GM12878 (cell line): ENCODE measurements around the gene MGAT5. TPM values are rescaled to one million over a fixed set of nuclear protein-coding genes. Genes with fewer than 3 reads are reported as not detected.

Experiments
- ATAC-seq: fragments of 200-7000 bp; cut with Tn5 transposase; 3 replicates; pipeline ENCODE4 v1.9.1; 2020; ENCODE audit warnings: mild to moderate bottlenecking, moderate library complexity
- BruUV-seq: library from RNA; stranded (reverse); fragments of 400-500 nt; replicated peaks from 2 replicates; lab custom pipeline; 2021; lab: Mats Ljungman, UMichigan
- CTCF ChIA-PET: fragments of 300-600 bp; sonication (Branson Sonifier 250); formaldehyde crosslinking; extraction: SDS; loops from one replicate; lab custom pipeline; 2021; ENCODE audit warnings: inconsistent platforms; lab: Yijun Ruan, JAX
- POLR2A ChIA-PET: fragments of 350-600 bp; formaldehyde crosslinking; extraction: SDS; loops from one replicate; lab custom pipeline; 2021; ENCODE audit warnings: inconsistent platforms; lab: Charles Lee
- RAD21 ChIA-PET: fragments of 300-600 bp; sonication (Branson Sonifier 250); formaldehyde crosslinking; loops from one replicate; lab custom pipeline; 2023; ENCODE audit warnings: antibody characterized with exemption; ENCODE audit not compliant: unreplicated experiment; lab: Charles Lee
- SMC1A ChIA-PET: fragments of 300-600 bp; sonication (Branson Sonifier 250); formaldehyde crosslinking; loops from one replicate; lab custom pipeline; 2023; ENCODE audit not compliant: unreplicated experiment, uncharacterized antibody; lab: Charles Lee
- DNase-seq: peaks from one replicate; pipeline ENCODE4 v3.0.0-alpha.2; 2011; ENCODE audit warnings: low read depth, low spot score
- FAIRE-seq: peaks from 3 replicates; lab custom pipeline; 2011; peaks lifted over from hg19 to GRCh38; lab: Jason Lieb, UNC
- H2AFZ ChIP-seq: 2 replicates; pipeline ENCODE4 v1.6.0; 2011; ENCODE audit warnings: low read depth, low read length, control low read depth; ENCODE audit not compliant: control insufficient read depth
- H3K27ac ChIP-seq: 2 replicates; pipeline ENCODE4 v1.5.1; 2011; ENCODE audit warnings: control low read depth; ENCODE audit not compliant: control insufficient read depth, insufficient read depth
- H3K27me3 ChIP-seq, 2 experiments: replicated peaks in 1 of 2; 2 replicates each; pipeline versions ENCODE4 v1.6.0 to v1.6.1; 2011; ENCODE audit warnings: low read length in 1 of 2; ENCODE audit not compliant: control insufficient read depth in 2 of 2, insufficient read depth in 2 of 2
- H3K36me3 ChIP-seq, 2 experiments: 2 replicates each; pipeline ENCODE4 v1.5.1; 2011; ENCODE audit warnings: low read length in 1 of 2; ENCODE audit not compliant: control insufficient read depth in 2 of 2, insufficient read depth in 2 of 2
- H3K4me1 ChIP-seq: 2 replicates; pipeline ENCODE4 v1.6.1; 2011; ENCODE audit warnings: mild to moderate bottlenecking, low read length, moderate library complexity, mixed read lengths; ENCODE audit not compliant: control insufficient read depth, insufficient read depth
- H3K4me2 ChIP-seq: 2 replicates; pipeline ENCODE4 v1.6.0; 2011; ENCODE audit warnings: control low read depth; ENCODE audit not compliant: control insufficient read depth, insufficient read depth
- H3K4me3 ChIP-seq: fragments of 200-600 bp; sonication (generic); 2 replicates; pipeline ENCODE4 v1.5.1; 2016
- H3K79me2 ChIP-seq: 2 replicates; pipeline ENCODE4 v1.6.0; 2011; ENCODE audit warnings: low read length; ENCODE audit not compliant: control insufficient read depth, insufficient read depth
- H3K9ac ChIP-seq: 2 replicates; pipeline ENCODE4 v1.8.0; 2011; ENCODE audit warnings: low read length, control low read depth, mixed read lengths; ENCODE audit not compliant: control insufficient read depth, insufficient read depth
- H3K9me3 ChIP-seq: replicated peaks from 3 replicates; pipeline ENCODE4 v1.5.1; 2011; ENCODE audit warnings: mild to moderate bottlenecking, low read length; ENCODE audit not compliant: control insufficient read depth, insufficient read depth
- H4K20me1 ChIP-seq: 2 replicates; pipeline ENCODE4 v1.6.0; 2011; ENCODE audit not compliant: control insufficient read depth, insufficient read depth
- BCLAF1 ChIP-seq: fragments of 450-650 bp; IDR thresholded peaks from 2 replicates; pipeline ENCODE4 v1.6.1; 2017; ENCODE audit warnings: antibody characterized with exemption, mild to moderate bottlenecking, moderate library complexity
- CBFB ChIP-seq: IDR thresholded peaks from 2 replicates; pipeline ENCODE4 v1.6.1; 2016; ENCODE audit warnings: antibody characterized with exemption, low read depth
- HSF1 ChIP-seq: fragments of 150-350 bp; IDR thresholded peaks from 2 replicates; pipeline ENCODE4 v1.6.1; 2014; ENCODE audit warnings: mild to moderate bottlenecking, low read depth, low read length
- MYC ChIP-seq: IDR thresholded peaks from 2 replicates; pipeline ENCODE4 v1.6.1; 2011; ENCODE audit warnings: mild to moderate bottlenecking, low read length, moderate library complexity, inconsistent platforms; ENCODE audit not compliant: insufficient read depth, insufficient replicate concordance, insufficient read length, severe bottlenecking
- REST ChIP-seq: IDR thresholded peaks from 2 replicates; pipeline ENCODE4 v1.6.1; 2012; ENCODE audit warnings: mild to moderate bottlenecking, low read depth, low read length
- RFX5 ChIP-seq: IDR thresholded peaks from 2 replicates; pipeline ENCODE4 v1.6.1; 2011; ENCODE audit warnings: low read depth, low read length, improper control_type of control experiment
- STAT1 ChIP-seq: fragments of 450-650 bp; conservative IDR thresholded peaks from 2 replicates; pipeline ENCODE4 v1.6.1; 2014; ENCODE audit warnings: antibody characterized with exemption, mild to moderate bottlenecking
- ZNF384 ChIP-seq: IDR thresholded peaks from 2 replicates; pipeline ENCODE4 v1.6.1; 2012; ENCODE audit warnings: low read depth, mild to moderate bottlenecking, low read length, improper control_type of control experiment, borderline replicate concordance
- WGBS: methylation state at CpG from one replicate; pipeline ENCODE4 v1.1.6; 2016; ENCODE audit warnings: low lambda C conversion rate; ENCODE audit not compliant: insufficient replicate concordance, insufficient coverage; ENCODE audit errors: missing lambda C conversion rate; 5-methylcytosine and 5-hydroxymethylcytosine counted together
- in situ Hi-C: fragments of 300-500 bp; cut with MboI; formaldehyde crosslinking; loops from 9 replicates; pipeline ENCODE4 v1.14.3; 2018; ENCODE audit warnings: mixed read lengths
- intact Hi-C: fragments of 100-400 bp; cut with micrococcal nuclease; formaldehyde crosslinking; loops from one replicate; pipeline ENCODE4 v1.14.2; 2022; ENCODE audit not compliant: unreplicated experiment
- polyA plus RNA-seq, 11 experiments: library from polyadenylated mRNA; depleted of rRNA in 4 of 11; unstranded in 6 of 11; stranded (reverse) in 5 of 11; fragments of >200 nt; fragmentation: Nextera tagmentation in 4 of 11; fragmentation: Illumina TruSeq in 1 of 11; extraction: Ambion mirVana in 4 of 11; extraction: Trizol in 1 of 11; gene quantifications; 1 replicate in 1 of 11; 2 replicates in 10 of 11; pipeline versions ENCODE4 v1.2.1 to v1.2.3, GENCODE V29; 2011 to 2016; ENCODE audit warnings: inconsistent platforms in 2 of 11, missing spikeins in 2 of 11, low read depth in 1 of 11
- total RNA-seq, 4 experiments: library from RNA; depleted of rRNA in 3 of 4; stranded (reverse); fragments of >200 nt in 3 of 4; fragmentation: Illumina TruSeq in 1 of 4; extraction: Trizol in 1 of 4; gene quantifications; 2 replicates each; pipeline versions ENCODE4 v1.2.1 to v1.2.3, GENCODE V29; 2013 to 2021
- TF ChIP-seq, protein P1 (sequence below): fragments of 450-650 bp; IDR thresholded peaks from 2 replicates; pipeline ENCODE4 v1.6.1; 2016; ENCODE audit warnings: mild to moderate bottlenecking

The MGAT5 gene
- total and polyA plus RNA-seq, 10 of the 15 experiments (the other 5 are each of a cell fraction or from before 2014, with no cell fraction given) = 4.9 to 104 (median 36.2) TPM

- TF ChIP-seq, protein P1, sequence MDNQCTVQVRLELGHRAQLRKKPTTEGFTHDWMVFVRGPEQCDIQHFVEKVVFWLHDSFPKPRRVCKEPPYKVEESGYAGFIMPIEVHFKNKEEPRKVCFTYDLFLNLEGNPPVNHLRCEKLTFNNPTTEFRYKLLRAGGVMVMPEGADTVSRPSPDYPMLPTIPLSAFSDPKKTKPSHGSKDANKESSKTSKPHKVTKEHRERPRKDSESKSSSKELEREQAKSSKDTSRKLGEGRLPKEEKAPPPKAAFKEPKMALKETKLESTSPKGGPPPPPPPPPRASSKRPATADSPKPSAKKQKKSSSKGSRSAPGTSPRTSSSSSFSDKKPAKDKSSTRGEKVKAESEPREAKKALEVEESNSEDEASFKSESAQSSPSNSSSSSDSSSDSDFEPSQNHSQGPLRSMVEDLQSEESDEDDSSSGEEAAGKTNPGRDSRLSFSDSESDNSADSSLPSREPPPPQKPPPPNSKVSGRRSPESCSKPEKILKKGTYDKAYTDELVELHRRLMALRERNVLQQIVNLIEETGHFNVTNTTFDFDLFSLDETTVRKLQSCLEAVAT = no peak
- TF ChIP-seq REST (no peak), ZNF384 (no peak), CBFB (no peak), STAT1 (no peak), MYC (no peak)
Measured at GRCh38 chr2:134489732-134490384, 236.0 kb downstream of the MGAT5 start (continued).

- H3K9me3 ChIP-seq = no peaks in the 10 kb centered on the region
- H3K4me2 ChIP-seq = no peak overlapping the region
- H3K79me2 ChIP-seq = no peaks in the 10 kb centered on the region
- intact Hi-C loops (no loop called here), in situ Hi-C loops (no loop called here)
- ChIA-PET SMC1A (interaction anchor here (1.1 kb wide), 1 partner anchor 11 kb away, joined by 3 read pairs; no protein-coding TSS in a partner anchor), RAD21 (no interaction called here), POLR2A (no interaction called here), CTCF (no interaction called here)
- no peak overlapping the region for H2AFZ ChIP-seq
- no peak overlapping the region for H3K4me3 ChIP-seq
- no peaks in the 10 kb centered on the region for H3K4me1 ChIP-seq
- 25% methylated on average over 4 of the region's 4 CpGs for WGBS
- peaks cover 0 to 3% of the 10 kb centered on the region in 2 experiments; a peak in 2 of 4 replicates for H3K27me3 ChIP-seq
- DNase-seq (no peak), ATAC-seq (no peak), FAIRE-seq (no peak)
- BruUV-seq = no TSS peak
- no peak overlapping the region for H3K9ac ChIP-seq
- H3K36me3 ChIP-seq = no peaks in the 10 kb centered on the region
- H3K27ac ChIP-seq = no peak overlapping the region
- H4K20me1 ChIP-seq = no peaks in the 10 kb centered on the region
- TF ChIP-seq RFX5 (no peak), HSF1 (no peak), BCLAF1 (no peak)
Measured at GRCh38 chr2:134490559-134490958, 236.7 kb downstream of the MGAT5 start.
